Endothelial cell (in vitro differentiated cells): ENCODE measurements around the gene KLHL3. TPM values are rescaled to one million over a fixed set of nuclear protein-coding genes. Genes with fewer than 3 reads are reported as not detected.

Source experiments
- DNase-seq: peaks from one replicate; pipeline ENCODE4 v3.0.0; 2021; ENCODE audit warnings: low spot score
- H3K27ac Mint-ChIP-seq: one replicate; pipeline ENCODE4 v1.8.0; 2021; ENCODE audit warnings: mixed read lengths, inconsistent platforms; ENCODE audit not compliant: unreplicated experiment
- H3K27me3 Mint-ChIP-seq: one replicate; pipeline ENCODE4 v1.8.0; 2021; ENCODE audit warnings: mild to moderate bottlenecking, moderate library complexity, mixed read lengths, inconsistent platforms; ENCODE audit not compliant: unreplicated experiment
- H3K36me3 Mint-ChIP-seq: one replicate; pipeline ENCODE4 v1.8.0; 2021; ENCODE audit warnings: mild to moderate bottlenecking, low read depth, mixed read lengths, inconsistent platforms; ENCODE audit not compliant: unreplicated experiment
- H3K4me1 Mint-ChIP-seq: one replicate; pipeline ENCODE4 v1.8.0; 2021; ENCODE audit warnings: mild to moderate bottlenecking, mixed read lengths, inconsistent platforms; ENCODE audit not compliant: unreplicated experiment
- H3K4me3 Mint-ChIP-seq: one replicate; pipeline ENCODE4 v1.8.0; 2021; ENCODE audit warnings: mild to moderate bottlenecking, mixed read lengths, inconsistent platforms; ENCODE audit not compliant: unreplicated experiment
- H3K9me3 Mint-ChIP-seq: one replicate; pipeline ENCODE4 v1.8.0; 2021; ENCODE audit warnings: mixed read lengths, inconsistent platforms; ENCODE audit not compliant: unreplicated experiment
- CTCF ChIP-seq: fragments of 200-600 bp; sonication (generic); IDR thresholded peaks from one replicate; pipeline ENCODE4 v1.5.0; 2021; ENCODE audit warnings: antibody characterized with exemption; ENCODE audit not compliant: unreplicated experiment
- microRNA-seq: library from miRNA; unstranded; fragments of <30 nt; microRNA quantifications from one replicate; pipeline ENCODE4, GENCODE V29; 2020; ENCODE audit not compliant: unreplicated experiment
- total RNA-seq: library from RNA; stranded (reverse); fragmentation: NEBNext Ultra II Directional; extraction: Animal tissue kit (Norgen Biotek cat#: 25700); gene quantifications from one replicate; pipeline ENCODE4 v1.2.1, GENCODE V29; 2021; ENCODE audit not compliant: unreplicated experiment

Gene KLHL3
- total RNA-seq, 1 donor from 2014 or later = 200 TPM

GRCh38 chr5:137572042-137572695, 163.7 kb downstream of the KLHL3 start:
- peaks cover 15% of the 10 kb centered on the region for H3K4me1 Mint-ChIP-seq
- no peak for TF ChIP-seq CTCF
- H3K36me3 Mint-ChIP-seq = peaks cover 12% of the 10 kb centered on the region
- no peak overlapping the region for H3K27ac Mint-ChIP-seq
- H3K27me3 Mint-ChIP-seq = peaks cover 10% of the 10 kb centered on the region
- H3K4me3 Mint-ChIP-seq = no peak overlapping the region
- DNase-seq = no peak
- H3K9me3 Mint-ChIP-seq = no peaks in the 10 kb centered on the region

- Mint-ChIP-seq H3K4me3 (no peak overlapping the region), H3K36me3 (peaks cover 16% of the 10 kb centered on the region), H3K9me3 (no peaks in the 10 kb centered on the region), H3K27ac (no peak overlapping the region), H3K4me1 (peaks cover 11% of the 10 kb centered on the region), H3K27me3 (peaks cover 13% of the 10 kb centered on the region)
- no peak for DNase-seq
- no peak for TF ChIP-seq CTCF
Measured at GRCh38 chr5:137570070-137570469, 165.8 kb downstream of the KLHL3 start.

Small RNA genes within 50 kb of the gene (microRNA-seq; reads per million reads assigned to microRNA genes)
- 45,771 reads per million, percentile 99 among the genes with 10 or more reads in this experiment for gene MIR874

Other genes starting within 250 kb of the KLHL3 start
- gene SPOCK1, start 236.8 kb downstream of the KLHL3 start, total RNA-seq = 8.7 TPM
- 57.1 TPM for gene HNRNPA0, start 18.3 kb upstream of the KLHL3 start, total RNA-seq
- not detected for gene MYOT, start 131.8 kb upstream of the KLHL3 start, total RNA-seq
- gene PKD2L2, start 153.4 kb upstream of the KLHL3 start, total RNA-seq = not detected